CD14-positive monocyte (primary cell): Measurements from ENCODE around the gene KCNN3. TPM values are rescaled to one million over a fixed set of nuclear protein-coding genes. Genes with fewer than 3 reads are reported as not detected.

Experiments
- DNase-seq, 3 donors: peaks; one replicate each; pipeline ENCODE4 v3.0.0-alpha.2; 2011 to 2022
- H2AFZ ChIP-seq: 2 replicates; pipeline ENCODE4 v1.6.0; 2012; ENCODE audit warnings: mild to moderate bottlenecking, low read depth, low read length, inconsistent platforms; ENCODE audit not compliant: insufficient read depth, poor library complexity, severe bottlenecking
- H3K27ac ChIP-seq, 2 donors: 1 replicate in 1 of 2; 2 replicates in 1 of 2; pipeline ENCODE4 v1.5.1; 2012 to 2013; ENCODE audit warnings: low read length in 2 of 2, control low read depth in 1 of 2, inconsistent platforms in 1 of 2, low read depth in 1 of 2, mild to moderate bottlenecking in 1 of 2
- H3K27me3 ChIP-seq, 2 donors: one replicate each; pipeline versions ENCODE4 v1.6.0 to v1.6.1; 2011 to 2013; ENCODE audit warnings: low read length in 2 of 2; ENCODE audit not compliant: control insufficient read depth in 2 of 2, insufficient read depth in 2 of 2
- H3K36me3 ChIP-seq, 2 donors: replicated peaks in 1 of 2; 1 replicate in 1 of 2; 2 replicates in 1 of 2; pipeline versions ENCODE4 v1.5.1 to v1.6.1; 2012 to 2013; ENCODE audit warnings: low read length in 2 of 2, control low read depth in 1 of 2, inconsistent platforms in 1 of 2, mild to moderate bottlenecking in 1 of 2; ENCODE audit not compliant: insufficient read depth in 2 of 2, control insufficient read depth in 1 of 2
- H3K4me1 ChIP-seq, 2 donors: 1 replicate in 1 of 2; 2 replicates in 1 of 2; pipeline versions ENCODE4 v1.5.1 to v1.6.1; 2012 to 2013; ENCODE audit warnings: low read length in 2 of 2, control low read depth in 1 of 2, inconsistent platforms in 1 of 2, mild to moderate bottlenecking in 1 of 2, moderate library complexity in 1 of 2; ENCODE audit not compliant: insufficient read depth in 2 of 2, control insufficient read depth in 1 of 2
- H3K4me2 ChIP-seq: replicated peaks from 2 replicates; pipeline ENCODE3; 2012; ENCODE audit warnings: low read length, moderate library complexity, mild to moderate bottlenecking; ENCODE audit not compliant: poor library complexity, severe bottlenecking; ENCODE audit errors: extremely low read depth
- H3K4me3 ChIP-seq, 3 experiments: fragments of 200-600 bp in 1 of 3; sonication (generic) in 1 of 3; replicated peaks in 1 of 3; 1 replicate in 2 of 3; 2 replicates in 1 of 3; pipeline ENCODE4 v1.5.1; 2011 to 2013; ENCODE audit warnings: low read length in 3 of 3, mild to moderate bottlenecking in 3 of 3, control low read depth in 2 of 3, low read depth in 2 of 3, inconsistent platforms in 1 of 3, moderate library complexity in 1 of 3
- H3K79me2 ChIP-seq: 2 replicates; pipeline ENCODE4 v1.6.0; 2012; ENCODE audit warnings: mild to moderate bottlenecking, control low read depth, inconsistent platforms, low read length, moderate library complexity; ENCODE audit not compliant: insufficient read depth
- H3K9ac ChIP-seq: 2 replicates; pipeline ENCODE4 v1.6.0; 2017; ENCODE audit warnings: low read length, mild to moderate bottlenecking; ENCODE audit not compliant: insufficient read depth, poor library complexity, severe bottlenecking
- H3K9me3 ChIP-seq, 2 donors: replicated peaks in 1 of 2; 1 replicate in 1 of 2; 2 replicates in 1 of 2; pipeline versions ENCODE4 v1.5.1 to v1.6.1; 2012 to 2013; ENCODE audit warnings: low read length in 2 of 2, control low read depth in 1 of 2; ENCODE audit not compliant: control insufficient read depth in 1 of 2, insufficient read depth in 1 of 2
- H4K20me1 ChIP-seq: 2 replicates; pipeline ENCODE4 v1.6.0; 2012; ENCODE audit warnings: mild to moderate bottlenecking, low read length, control low read depth, moderate library complexity; ENCODE audit not compliant: insufficient read depth
- H3K27ac Mint-ChIP-seq, 7 donors: one replicate each; pipeline ENCODE4 v1.8.0; 2020; ENCODE audit warnings: mild to moderate bottlenecking in 7 of 7, mixed read lengths in 7 of 7, moderate library complexity in 6 of 7, inconsistent platforms in 2 of 7
- H3K27me3 Mint-ChIP-seq, 3 donors: one replicate each; pipeline ENCODE4 v1.8.0; 2021 to 2022; ENCODE audit warnings: low read depth in 3 of 3, mild to moderate bottlenecking in 3 of 3, mixed read lengths in 3 of 3, moderate library complexity in 3 of 3, inconsistent platforms in 1 of 3
- H3K36me3 Mint-ChIP-seq, 2 donors: one replicate each; pipeline ENCODE4 v1.8.0; 2020; ENCODE audit warnings: mixed read lengths in 2 of 2, inconsistent platforms in 1 of 2, mild to moderate bottlenecking in 1 of 2
- H3K4me1 Mint-ChIP-seq: one replicate; pipeline ENCODE4 v1.8.0; 2020; ENCODE audit warnings: mild to moderate bottlenecking, mixed read lengths
- H3K4me3 Mint-ChIP-seq, 2 donors: one replicate each; pipeline ENCODE4 v1.8.0; 2020; ENCODE audit warnings: mild to moderate bottlenecking in 2 of 2, mixed read lengths in 2 of 2, moderate library complexity in 1 of 2
- H3K9me3 Mint-ChIP-seq, 7 donors: one replicate each; pipeline ENCODE4 v1.8.0; 2020 to 2022; ENCODE audit warnings: mixed read lengths in 7 of 7, mild to moderate bottlenecking in 6 of 7, moderate library complexity in 6 of 7, inconsistent platforms in 2 of 7
- CTCF ChIP-seq: fragments of 200-600 bp; IDR thresholded peaks from one replicate; pipeline ENCODE4 v1.8.0; 2022; ENCODE audit warnings: antibody characterized with exemption, mild to moderate bottlenecking
- WGBS: methylation state at CpG from one replicate; pipeline ENCODE4 v1.1.5; 2013; ENCODE audit warnings: missing lambda C conversion rate; ENCODE audit not compliant: insufficient coverage; 5-methylcytosine and 5-hydroxymethylcytosine counted together
- intact Hi-C, 2 donors: fragments of 100-400 bp; cut with micrococcal nuclease; formaldehyde crosslinking; loops; one replicate each; pipeline versions ENCODE4 v1.15.0 to v1.15.1; 2023
- polyA plus RNA-seq, 3 donors: library from polyadenylated mRNA; depleted of rRNA in 1 of 3; unstranded in 2 of 3; stranded (reverse) in 1 of 3; fragments of 300-500 nt in 2 of 3; fragments of >200 nt in 1 of 3; fragmentation: Illumina TruSeq in 2 of 3; gene quantifications; 1 replicate in 2 of 3; 2 replicates in 1 of 3; pipeline ENCODE4 v1.2.3, GENCODE V29; 2012 to 2021

KCNN3 gene
- polyA plus RNA-seq, 3 donors, result not detected

GRCh38 chr1:154886281-154887015, 16.4 kb upstream of the KCNN3 start:
- H3K27ac ChIP-seq, result no peak overlapping the region
- H3K4me1 ChIP-seq, result no peaks in the 10 kb centered on the region
- no peak overlapping the region for H3K4me2 ChIP-seq
- no peak for DNase-seq
- no peaks in the 10 kb centered on the region for H3K36me3 ChIP-seq
- Mint-ChIP-seq H3K36me3 (no peaks in the 10 kb centered on the region), H3K9me3 (no peaks in the 10 kb centered on the region), H3K27ac (no peak overlapping the region), H3K4me1 (no peaks in the 10 kb centered on the region), H3K4me3 (no peak overlapping the region), H3K27me3 (peaks cover 3 to 10% (median 5%) of the 10 kb centered on the region in 3 donors)
- WGBS, result 100% methylated on average over 4 of the region's 5 CpGs
- peaks cover 0 to 2% of the 10 kb centered on the region in 2 donors for H3K27me3 ChIP-seq
- H4K20me1 ChIP-seq, result no peaks in the 10 kb centered on the region
- H3K9ac ChIP-seq, result no peak overlapping the region
- H3K9me3 ChIP-seq, result no peaks in the 10 kb centered on the region
- intact Hi-C loops, result loop anchor here in 1 of 2 donors (10.0 kb wide), 2 partner anchors 122 to 402 kb away; no protein-coding TSS in a partner anchor
- no peak for TF ChIP-seq CTCF
- no peak overlapping the region for H3K4me3 ChIP-seq
- no peaks in the 10 kb centered on the region for H3K79me2 ChIP-seq
- no peak overlapping the region for H2AFZ ChIP-seq

GRCh38 chr1:154884869-154885701, 15.0 kb upstream of the KCNN3 start:
- H3K9ac ChIP-seq, result no peak overlapping the region
- Mint-ChIP-seq H3K9me3 (no peaks in the 10 kb centered on the region), H3K4me3 (no peak overlapping the region), H3K4me1 (no peaks in the 10 kb centered on the region), H3K36me3 (no peaks in the 10 kb centered on the region), H3K27ac (no peak overlapping the region), H3K27me3 (peaks cover 3 to 10% (median 4%) of the 10 kb centered on the region in 3 donors)
- no peaks in the 10 kb centered on the region for H3K9me3 ChIP-seq
- H3K27ac ChIP-seq, result no peak overlapping the region
- H3K4me2 ChIP-seq, result no peak overlapping the region
- no peak for TF ChIP-seq CTCF
- intact Hi-C loops, result loop anchor here in 1 of 2 donors (10.0 kb wide), 2 partner anchors 120 to 400 kb away; no protein-coding TSS in a partner anchor
- H2AFZ ChIP-seq, result no peak overlapping the region
- H3K27me3 ChIP-seq, result peaks cover 0 to 2% of the 10 kb centered on the region in 2 donors
- no peaks in the 10 kb centered on the region for H3K4me1 ChIP-seq
- H3K4me3 ChIP-seq, result no peak overlapping the region
- 0% methylated on average over 1 of the region's 6 CpGs for WGBS
- no peaks in the 10 kb centered on the region for H3K36me3 ChIP-seq
- no peak for DNase-seq
- no peaks in the 10 kb centered on the region for H3K79me2 ChIP-seq
- H4K20me1 ChIP-seq, result no peaks in the 10 kb centered on the region
